GM19025 (cell line): ENCODE data around the gene SH3BP4.

Experiments used
- ATAC-seq: cut with Tn5 transposase; IDR thresholded peaks from one replicate; pipeline ENCODE4 v1.9.1; 2021; ENCODE audit warnings: mild to moderate bottlenecking, low read depth, moderate library complexity; ENCODE audit not compliant: unreplicated experiment

The SH3BP4 gene

GRCh38 chr2:234964631-234965461 lies 13.0 kb downstream of the SH3BP4 start:
- ATAC-seq = no peak

- no peak for ATAC-seq
These were observed 14.5 kb downstream of the SH3BP4 start for GRCh38 chr2:234966340-234966739.

GRCh38 chr2:234967201-234967869 lies 15.5 kb downstream of the SH3BP4 start:
- ATAC-seq = no peak

DNA sequence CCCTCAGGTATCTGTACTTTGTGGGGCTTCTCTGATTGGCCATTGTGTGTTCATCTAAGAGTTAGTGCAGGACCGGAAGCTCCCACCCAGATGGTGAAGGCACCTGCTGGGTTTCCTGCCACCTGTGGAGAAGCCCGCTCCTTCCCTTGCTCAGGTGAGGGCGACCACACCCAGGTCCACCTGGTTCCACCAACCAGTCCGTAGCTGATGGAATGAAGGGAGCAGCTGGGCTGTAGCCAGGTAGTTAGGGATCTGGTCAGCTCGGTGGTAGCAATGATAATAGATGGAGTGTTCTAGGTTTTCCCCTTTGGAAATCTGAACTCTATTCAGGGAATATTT lies 16.0 kb downstream of the SH3BP4 start:
- no peak for ATAC-seq

DNA sequence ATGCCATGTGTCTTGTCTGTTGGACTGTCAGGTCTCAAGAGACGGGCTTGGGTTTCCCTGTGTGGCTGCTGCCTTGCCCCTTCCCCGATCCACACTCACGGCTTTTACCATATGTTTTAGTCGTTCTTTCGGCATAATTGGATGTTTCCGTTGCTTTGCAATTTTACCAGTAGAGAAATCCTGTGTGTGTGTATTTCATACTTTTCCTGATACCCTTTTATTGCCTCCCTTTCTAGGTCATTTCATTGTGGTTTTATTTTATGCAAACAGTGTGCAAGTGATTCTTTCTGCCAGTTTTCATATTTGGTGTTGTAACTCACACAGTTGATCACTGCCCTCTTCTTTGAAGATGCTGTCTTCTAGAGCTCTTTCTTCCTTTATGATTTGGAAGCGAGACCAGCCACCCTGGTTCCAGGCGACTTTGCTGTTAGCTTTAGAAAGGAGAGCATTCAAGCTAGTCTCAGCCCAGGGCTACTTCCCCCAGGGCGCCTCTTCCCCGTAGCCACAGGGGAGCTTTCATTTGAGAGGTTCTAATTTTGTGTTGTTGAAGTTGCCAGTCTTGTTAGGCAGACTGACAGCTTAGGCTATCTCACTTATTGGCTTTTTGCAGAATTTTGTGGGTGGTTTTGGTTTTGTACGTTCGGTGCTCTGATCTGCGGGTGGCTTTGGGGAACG lies 17.0 kb downstream of the SH3BP4 start:
- ATAC-seq = no peak

GRCh38 chr2:234969306-234970098 lies 17.7 kb downstream of the SH3BP4 start:
- ATAC-seq = no peak

- no peak for ATAC-seq
These were observed 18.3 kb downstream of the SH3BP4 start for GRCh38 chr2:234970099-234970440.

- ATAC-seq = no peak
These were observed 18.7 kb downstream of the SH3BP4 start for GRCh38 chr2:234970477-234970882.

GRCh38 chr2:234971496-234971895 lies 19.7 kb downstream of the SH3BP4 start:
- ATAC-seq = no peak

DNA sequence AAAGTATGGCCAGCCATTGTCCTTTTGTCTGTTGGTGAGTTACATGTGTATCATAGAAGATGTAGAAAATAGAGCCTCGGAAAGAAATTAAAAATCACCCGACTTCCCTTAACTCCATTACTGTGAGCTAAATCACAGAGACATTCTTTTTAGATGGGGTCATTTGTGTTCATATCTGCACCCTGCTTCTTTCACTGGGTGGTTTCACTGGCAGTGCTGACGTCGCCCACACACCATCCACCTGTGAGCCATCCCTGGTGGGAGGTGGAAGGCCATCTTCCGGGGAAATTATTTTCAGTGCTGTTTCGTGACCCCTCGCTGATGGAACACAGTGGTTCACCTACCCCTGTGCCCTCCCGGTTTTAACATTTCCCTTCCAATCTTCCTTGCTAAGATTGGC lies 21.2 kb downstream of the SH3BP4 start:
- no peak for ATAC-seq

DNA sequence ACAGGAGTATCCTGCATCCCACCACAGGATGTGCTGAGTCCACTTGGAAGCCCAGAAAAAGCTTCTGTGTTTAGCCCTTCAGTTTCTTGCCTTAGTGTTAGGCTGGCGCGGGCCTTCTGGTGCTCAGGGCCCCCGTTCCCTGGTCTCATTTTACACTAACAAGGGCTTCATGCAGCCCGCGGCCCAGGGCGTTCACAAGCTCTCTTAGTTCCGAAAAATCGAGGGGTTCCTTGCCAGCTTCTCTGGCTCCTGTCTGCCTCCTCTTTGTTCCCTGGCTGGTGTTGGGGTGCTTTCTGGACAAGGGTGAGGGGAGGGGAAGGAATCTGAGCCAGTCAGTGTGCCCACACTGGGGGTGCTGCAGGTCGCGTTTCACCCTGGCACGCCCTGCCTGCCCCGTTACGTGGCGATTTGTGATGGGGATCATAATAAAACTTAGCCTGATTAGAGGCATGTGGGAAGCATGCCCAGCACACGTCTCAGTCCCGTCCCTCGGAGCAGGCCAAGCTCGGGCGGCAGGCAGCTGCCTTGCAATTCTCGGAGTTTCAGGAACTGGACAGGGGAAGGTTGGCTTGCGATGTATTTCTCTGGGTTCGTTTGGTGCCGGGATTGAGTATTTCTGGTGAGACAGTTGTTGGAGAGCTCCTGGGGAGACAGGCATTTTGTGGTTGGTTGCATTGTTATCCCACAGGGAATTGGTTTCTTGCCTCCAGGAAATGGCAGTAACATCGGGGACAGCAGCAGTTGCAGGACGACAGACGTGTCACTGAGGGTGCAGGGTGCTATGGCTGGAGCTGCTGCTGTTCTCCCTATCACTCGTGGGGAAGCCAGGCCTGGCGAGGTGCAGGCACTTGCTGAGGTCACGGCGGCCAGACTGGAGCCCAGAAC lies 22.9 kb downstream of the SH3BP4 start:
- no peak for ATAC-seq

- no peak for ATAC-seq
These were observed 23.8 kb downstream of the SH3BP4 start for GRCh38 chr2:234975611-234976010.

GRCh38 chr2:234976479-234977227 lies 24.8 kb downstream of the SH3BP4 start:
- ATAC-seq = no peak

DNA sequence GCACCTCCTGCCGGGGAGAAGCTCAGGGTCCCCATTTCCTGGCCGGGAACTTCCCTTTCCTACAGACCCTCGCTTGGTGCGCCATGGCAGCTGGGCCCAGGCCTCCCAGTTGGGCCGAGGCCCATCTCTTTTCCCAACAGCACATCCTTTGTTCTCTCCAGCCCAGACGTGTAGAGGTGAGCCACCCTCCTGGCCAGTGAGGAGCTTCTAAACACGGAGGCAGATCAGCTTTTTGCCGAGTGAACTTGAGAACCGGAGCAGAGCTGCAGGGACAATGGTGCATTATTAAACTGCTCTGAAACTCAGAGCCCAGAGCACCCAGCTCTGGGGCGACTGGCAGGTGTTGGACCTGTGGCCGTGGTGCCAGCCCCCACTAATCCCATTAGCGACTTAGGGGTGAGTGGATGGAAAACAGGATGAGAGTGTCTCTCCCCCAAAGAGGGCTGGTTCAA lies 25.4 kb downstream of the SH3BP4 start:
- ATAC-seq = no peak

DNA sequence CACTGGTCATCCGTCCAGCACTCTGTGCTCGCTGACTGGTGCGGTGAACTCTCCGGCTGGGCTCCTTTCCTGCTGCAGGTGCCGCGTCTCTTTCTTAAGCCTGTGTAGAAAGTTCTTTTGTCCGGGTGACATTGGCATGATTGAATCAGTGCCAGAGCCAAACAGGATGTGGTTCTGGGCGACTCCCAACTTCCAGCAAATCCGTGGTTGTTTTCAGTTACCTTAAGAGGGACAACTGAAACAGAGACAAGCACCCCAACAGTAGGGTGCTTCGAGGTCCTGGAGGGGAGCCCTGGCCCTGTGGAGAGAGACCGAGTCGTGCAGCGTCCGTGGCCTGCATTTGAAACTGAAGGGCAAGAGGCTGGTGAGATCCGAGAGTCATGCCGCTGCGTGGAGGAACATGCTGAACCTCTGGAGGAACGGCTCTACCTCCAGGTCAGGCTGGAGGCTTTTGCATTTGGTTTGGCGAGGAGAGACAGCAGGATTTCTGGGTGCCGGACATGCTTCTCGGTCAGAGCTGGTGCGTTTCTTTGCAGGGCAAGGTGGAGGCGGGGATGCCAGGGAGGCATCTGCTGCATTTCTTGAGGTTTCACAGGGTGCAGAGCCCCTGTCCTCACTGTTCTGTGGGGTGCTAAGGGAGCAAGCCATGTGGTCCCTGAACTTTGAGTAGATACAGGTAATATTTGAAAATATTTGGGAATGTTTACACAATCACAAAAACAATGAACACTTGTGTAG lies 26.8 kb downstream of the SH3BP4 start:
- no peak for ATAC-seq

GRCh38 chr2:234979204-234980167 lies 27.7 kb downstream of the SH3BP4 start:
- ATAC-seq = no peak

- no peak for ATAC-seq
These were observed 28.8 kb downstream of the SH3BP4 start for GRCh38 chr2:234980451-234981187.
